Measurements from ENCODE around the gene CHRNA3. TPM values are rescaled to one million over a fixed set of nuclear protein-coding genes. Genes with fewer than 3 reads are reported as not detected.
"Not testable (repeated sequence)": the region's sequence is repeated elsewhere in the genome, so short reads cannot be mapped to it uniquely, and the experiment has no call there.

CHRNA3 gene
- total RNA-seq, 1 donor from 2014 or later, result 3.8 TPM

DNA sequence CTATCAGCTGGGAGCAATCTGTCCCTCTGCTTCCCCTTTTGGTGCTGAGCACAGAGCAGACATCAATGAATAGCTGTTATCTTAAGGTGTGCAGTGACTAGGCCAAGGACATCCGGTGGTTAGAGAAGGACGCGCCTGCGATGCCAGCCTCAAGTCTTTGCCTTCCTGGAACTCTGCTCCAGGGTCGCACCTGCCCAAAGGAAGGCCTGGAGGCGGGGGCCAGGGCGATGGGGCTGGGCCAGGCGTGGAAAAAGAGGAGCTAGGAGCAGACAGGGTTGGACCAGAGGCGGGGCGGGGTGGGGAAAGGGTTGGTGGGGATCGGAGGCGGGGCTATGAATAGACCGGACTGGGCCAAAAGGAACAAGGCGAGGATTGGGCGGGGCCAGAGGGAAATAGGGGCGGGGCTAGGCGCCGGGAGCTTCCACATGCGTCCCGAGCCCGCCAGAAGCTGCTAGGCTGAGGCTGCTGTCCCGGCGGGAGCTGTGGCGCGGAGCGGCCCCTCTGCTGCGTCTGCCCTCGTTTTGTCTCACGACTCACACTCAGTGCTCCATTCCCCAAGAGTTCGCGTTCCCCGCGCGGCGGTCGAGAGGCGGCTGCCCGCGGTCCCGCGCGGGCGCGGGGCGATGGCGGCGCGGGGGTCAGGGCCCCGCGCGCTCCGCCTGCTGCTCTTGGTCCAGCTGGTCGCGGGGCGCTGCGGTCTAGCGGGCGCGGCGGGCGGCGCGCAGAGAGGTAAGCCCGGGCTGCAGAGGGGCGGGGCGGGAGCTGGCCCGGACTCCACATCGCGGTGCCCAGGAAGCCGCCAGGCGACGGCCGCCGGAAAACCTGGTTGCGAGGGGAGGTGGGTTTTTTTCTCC, 55.5 kb downstream of the CHRNA3 start, which contains the start of gene CHRNA5:
CHRNA5 (plus strand) TSS at position 424 of the 854 bp plus-strand sequence; CDS start at position 624, 200 bp downstream.
- H3K4me1 Mint-ChIP-seq, result peaks cover 24% of the 10 kb centered on the region
- no peaks in the 10 kb centered on the region for H3K9me3 Mint-ChIP-seq
- H3K36me3 Mint-ChIP-seq (ENCODE audit: low read depth), result no peaks in the 10 kb centered on the region
- peak; percentile 98 for DNase-seq (ENCODE audit: low read depth, low spot score)
- TF ChIP-seq CTCF (conservative IDR thresholded peaks at IDR 0.05), result no peak
- H3K27ac Mint-ChIP-seq (ENCODE audit: unreplicated experiment), result peak within 1 kb of the TSS; percentile 95
- H3K4me3 Mint-ChIP-seq, result peak within 1 kb of the TSS; percentile 97
- H3K27me3 Mint-ChIP-seq (ENCODE audit: low read depth), result peaks cover 16% of the 10 kb centered on the region

DNA sequence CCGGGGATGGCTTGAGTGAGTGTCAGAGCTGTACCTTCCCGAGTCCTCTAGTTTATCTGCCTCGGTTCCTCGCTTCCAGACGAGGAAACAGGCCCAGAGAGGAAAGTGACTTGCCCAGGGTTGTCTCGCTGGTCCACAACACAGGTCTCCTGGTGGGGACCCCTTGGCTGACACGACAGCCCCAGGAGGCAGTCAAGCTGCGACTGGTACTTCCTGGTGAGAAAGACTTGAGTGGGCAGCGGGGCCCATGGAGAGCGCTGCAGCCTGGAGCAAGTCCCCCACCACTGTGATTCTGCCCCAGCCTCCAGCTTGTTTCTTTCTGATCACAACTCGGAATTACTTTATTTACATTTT, 56.1 kb downstream of the CHRNA3 start:
- TF ChIP-seq CTCF (conservative IDR thresholded peaks at IDR 0.05), result no peak
- Mint-ChIP-seq H3K9me3 (no peaks in the 10 kb centered on the region), H3K27ac (ENCODE audit: unreplicated experiment) (no peak overlapping the region), H3K36me3 (ENCODE audit: low read depth) (no peaks in the 10 kb centered on the region), H3K4me1 (peaks cover 24% of the 10 kb centered on the region), H3K4me3 (peak overlapping the region; percentile 97), H3K27me3 (ENCODE audit: low read depth) (peaks cover 16% of the 10 kb centered on the region)
- no peak for DNase-seq (ENCODE audit: low read depth, low spot score)

DNA sequence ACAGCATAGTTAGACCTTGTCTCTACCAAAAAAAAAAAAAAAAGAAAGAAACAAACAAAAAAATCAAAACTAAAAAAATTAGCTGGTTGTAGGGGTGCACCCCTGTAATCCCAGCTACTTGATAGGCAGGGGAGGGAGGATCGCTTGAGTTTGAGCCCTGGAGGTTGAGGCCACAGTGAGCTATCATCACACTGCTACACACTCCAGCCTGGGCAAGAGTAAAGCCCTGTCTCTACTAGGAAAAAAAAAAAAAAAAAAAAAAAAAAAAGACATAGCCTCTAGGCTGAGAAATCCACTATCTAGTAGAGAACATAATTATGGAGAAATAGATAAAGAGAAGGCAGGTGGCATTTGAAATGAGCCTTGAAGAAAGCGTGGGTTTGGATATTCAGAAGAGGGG, 57.7 kb downstream of the CHRNA3 start:
- no peaks in the 10 kb centered on the region for H3K9me3 Mint-ChIP-seq
- H3K4me1 Mint-ChIP-seq, result peaks cover 24% of the 10 kb centered on the region
- H3K27me3 Mint-ChIP-seq (ENCODE audit: low read depth), result peaks cover 16% of the 10 kb centered on the region
- no peak for TF ChIP-seq CTCF (conservative IDR thresholded peaks at IDR 0.05)
- DNase-seq (ENCODE audit: low read depth, low spot score), result no peak
- peak overlapping the region; percentile 9 for H3K4me3 Mint-ChIP-seq
- no peaks in the 10 kb centered on the region for H3K36me3 Mint-ChIP-seq (ENCODE audit: low read depth)
- H3K27ac Mint-ChIP-seq (ENCODE audit: unreplicated experiment), result no peak overlapping the region

GRCh38 chr15:78561490-78561889, 59.3 kb downstream of the CHRNA3 start:
- TF ChIP-seq CTCF (conservative IDR thresholded peaks at IDR 0.05), result no peak
- H3K27me3 Mint-ChIP-seq (ENCODE audit: low read depth), result peaks cover 16% of the 10 kb centered on the region

DNA sequence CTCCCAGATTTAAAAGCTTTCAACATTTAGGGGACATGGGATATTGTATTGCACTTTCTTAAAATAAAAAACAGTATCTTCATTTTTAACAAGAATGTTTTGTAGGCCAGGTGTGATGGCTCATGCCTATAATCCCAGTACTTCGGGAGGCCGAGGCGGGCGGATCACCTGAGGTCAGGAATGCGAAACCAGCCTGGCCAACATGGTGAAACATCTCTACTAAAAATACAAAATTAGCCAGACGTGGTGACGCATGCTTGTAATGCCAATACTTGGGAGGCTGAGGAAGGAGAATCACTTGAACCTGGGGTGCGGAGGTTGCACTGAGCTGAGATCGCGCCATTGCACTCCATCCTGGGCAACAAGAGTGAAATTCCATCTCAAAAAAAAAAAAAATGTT, 60.6 kb downstream of the CHRNA3 start:
- H3K4me1 Mint-ChIP-seq; H3K4me3 Mint-ChIP-seq; DNase-seq (ENCODE audit: low read depth, low spot score); H3K27ac Mint-ChIP-seq (ENCODE audit: unreplicated experiment); H3K36me3 Mint-ChIP-seq (ENCODE audit: low read depth); H3K9me3 Mint-ChIP-seq: not testable (repeated sequence)
- peaks cover 16% of the 10 kb centered on the region for H3K27me3 Mint-ChIP-seq (ENCODE audit: low read depth)

More at GRCh38 chr15:78561490-78561889, 59.3 kb downstream of the CHRNA3 start:
- no peak for DNase-seq (ENCODE audit: low read depth, low spot score)
- no peaks in the 10 kb centered on the region for H3K9me3 Mint-ChIP-seq
- no peak overlapping the region for H3K27ac Mint-ChIP-seq (ENCODE audit: unreplicated experiment)
- no peak overlapping the region for H3K4me3 Mint-ChIP-seq
- no peaks in the 10 kb centered on the region for H3K36me3 Mint-ChIP-seq (ENCODE audit: low read depth)
- peaks cover 12% of the 10 kb centered on the region for H3K4me1 Mint-ChIP-seq

- TF ChIP-seq CTCF (conservative IDR thresholded peaks at IDR 0.05), result no peak
- no peak overlapping the region for H3K27ac Mint-ChIP-seq (ENCODE audit: unreplicated experiment)
- no peaks in the 10 kb centered on the region for H3K9me3 Mint-ChIP-seq
- H3K27me3 Mint-ChIP-seq (ENCODE audit: low read depth), result no peaks in the 10 kb centered on the region
- H3K4me3 Mint-ChIP-seq, result no peak overlapping the region
- no peaks in the 10 kb centered on the region for H3K4me1 Mint-ChIP-seq
- peaks cover 7% of the 10 kb centered on the region for H3K36me3 Mint-ChIP-seq (ENCODE audit: low read depth)
- DNase-seq (ENCODE audit: low read depth, low spot score), result no peak
These were observed 68.2 kb downstream of the CHRNA3 start for GRCh38 chr15:78552597-78552996.

Measured in neural crest cell (in vitro differentiated cells).